HepG2 (cell line): ENCODE results near the gene GDAP1L1. TPM values are rescaled to one million over a fixed set of nuclear protein-coding genes. Genes with fewer than 3 reads are reported as not detected.

ENCODE experiments used
- ATAC-seq: fragments of 200-7000 bp; cut with Tn5 transposase; 3 replicates; pipeline ENCODE4 v1.9.1; 2020; ENCODE audit warnings: mild to moderate bottlenecking, moderate library complexity
- BruUV-seq: library from RNA; stranded (reverse); fragments of 400-500 nt; replicated peaks from 2 replicates; lab custom pipeline; 2021; lab: Mats Ljungman, UMichigan
- CTCF ChIA-PET: fragments of 300-600 bp; formaldehyde crosslinking; extraction: SDS; loops from one replicate; lab custom pipeline; 2021; ENCODE audit warnings: low total read pairs, inconsistent platforms, low intra/inter-chr PET ratio; lab: Yijun Ruan, JAX
- POLR2A ChIA-PET: fragments of 350-600 bp; sonication (Branson Sonifier 250); formaldehyde crosslinking; loops from one replicate; lab custom pipeline; 2020; ENCODE audit warnings: antibody characterized with exemption, inconsistent platforms; lab: Yijun Ruan, JAX
- DNase-seq: peaks from one replicate; pipeline ENCODE4 v3.0.0-alpha.2; 2015; ENCODE audit warnings: low spot score
- FAIRE-seq: peaks from 3 replicates; lab custom pipeline; 2011; peaks lifted over from hg19 to GRCh38; lab: Jason Lieb, UNC
- H2AFZ ChIP-seq: one replicate; pipeline ENCODE4 v1.6.1; 2011; ENCODE audit warnings: low read length, inconsistent platforms
- H3K27ac ChIP-seq: fragments of 300-600 bp; 3 replicates; pipeline ENCODE4 v1.8.0; 2011; ENCODE audit warnings: mixed run types, mild to moderate bottlenecking, mixed read lengths, low read length, inconsistent platforms; ENCODE audit not compliant: insufficient read depth; ENCODE audit errors: extremely low read length
- H3K27me3 ChIP-seq, 2 experiments: fragments of 200-600 bp in 1 of 2; 2 replicates in 1 of 2; 3 replicates in 1 of 2; pipeline versions ENCODE4 v1.6.0 to v1.8.0; 2011; ENCODE audit warnings: low read length in 2 of 2, mild to moderate bottlenecking in 2 of 2, moderate library complexity in 2 of 2, inconsistent platforms in 1 of 2; ENCODE audit not compliant: insufficient read depth in 2 of 2, control insufficient read depth in 1 of 2
- H3K36me3 ChIP-seq, 2 experiments: fragments of 200-600 bp in 1 of 2; replicated peaks in 1 of 2; 2 replicates in 1 of 2; 3 replicates in 1 of 2; pipeline versions ENCODE4 v1.5.1 to v1.8.0; 2011; ENCODE audit warnings: low read length in 2 of 2, inconsistent platforms in 1 of 2; ENCODE audit not compliant: insufficient read depth in 2 of 2, control insufficient read depth in 1 of 2
- H3K4me1 ChIP-seq: 2 replicates; pipeline ENCODE4 v1.5.1; 2012; ENCODE audit warnings: low read length, inconsistent platforms; ENCODE audit not compliant: insufficient read depth
- H3K4me2 ChIP-seq: 2 replicates; pipeline ENCODE4 v1.6.0; 2011; ENCODE audit warnings: low read depth, low read length, inconsistent platforms
- H3K4me3 ChIP-seq, 3 experiments: fragments of 200-600 bp in 1 of 3; sonication (generic), shearing (Covaris generic) in 1 of 3; replicated peaks in 1 of 3; 2 replicates each; pipeline ENCODE4 v1.5.1; 2011 to 2016; ENCODE audit warnings: low read length in 3 of 3, inconsistent platforms in 2 of 3, low read depth in 2 of 3, mild to moderate bottlenecking in 2 of 3, control low read depth in 1 of 3, mixed read lengths in 1 of 3; ENCODE audit not compliant: insufficient read depth in 1 of 3
- H3K79me2 ChIP-seq: one replicate; pipeline ENCODE4 v1.6.1; 2011; ENCODE audit warnings: low read length, inconsistent platforms; ENCODE audit not compliant: insufficient read depth
- H3K9ac ChIP-seq: 2 replicates; pipeline ENCODE4 v1.6.0; 2011; ENCODE audit warnings: mild to moderate bottlenecking, low read depth, low read length, inconsistent platforms; ENCODE audit not compliant: insufficient read depth
- H3K9me3 ChIP-seq: 2 replicates; pipeline ENCODE4 v1.5.1; 2012; ENCODE audit warnings: mild to moderate bottlenecking, low read length
- H4K20me1 ChIP-seq: 2 replicates; pipeline ENCODE4 v1.6.0; 2011; ENCODE audit warnings: inconsistent platforms, mild to moderate bottlenecking, low read length, moderate library complexity; ENCODE audit not compliant: insufficient read depth
- AGO1 ChIP-seq: fragments of 200-400 bp; formaldehyde crosslinking; IDR thresholded peaks from 2 replicates; pipeline ENCODE4 v1.6.1; 2017; ENCODE audit warnings: mild to moderate bottlenecking, low read depth, low read length, moderate library complexity; ENCODE audit not compliant: poor library complexity, severe bottlenecking
- ATF2 ChIP-seq: sonication (generic); formaldehyde crosslinking; IDR thresholded peaks from 2 replicates; pipeline ENCODE4 v1.4.0; 2020; ENCODE audit warnings: missing genetic modification reagents
- ETV5 ChIP-seq: IDR thresholded peaks from 2 replicates; pipeline ENCODE4 v1.6.1; 2018; ENCODE audit warnings: missing biosample characterization, missing genetic modification reagents, inconsistent platforms, borderline replicate concordance
- GATAD2A ChIP-seq: IDR thresholded peaks from 2 replicates; pipeline ENCODE4 v1.6.1; 2016
- IKZF5 ChIP-seq: IDR thresholded peaks from 2 replicates; pipeline ENCODE4 v1.6.1; 2018; ENCODE audit warnings: missing genetic modification reagents, mild to moderate bottlenecking, missing compliant biosample characterization
- MAFK ChIP-seq, 2 experiments: IDR thresholded peaks in 1 of 2; conservative IDR thresholded peaks in 1 of 2; 2 replicates each; pipeline ENCODE4 v1.6.1; 2011; ENCODE audit warnings: improper control_type of control experiment in 2 of 2, low read length in 2 of 2
- NCOR1 ChIP-seq: fragments of 200-600 bp; sonication (generic); IDR thresholded peaks from 2 replicates; pipeline ENCODE4 v1.7.0; 2017; ENCODE audit warnings: antibody characterized with exemption, low read length, borderline replicate concordance
- NFE2L2 ChIP-seq: fragments of 150-350 bp; IDR thresholded peaks from 2 replicates; pipeline ENCODE4 v1.6.1; 2014; ENCODE audit warnings: low read length
- NR2F6 ChIP-seq, 2 experiments: IDR thresholded peaks; 2 replicates each; pipeline ENCODE4 v1.6.1; 2016; ENCODE audit warnings: antibody characterized with exemption in 1 of 2, mild to moderate bottlenecking in 1 of 2
- PHF21A ChIP-seq: sonication (generic); formaldehyde crosslinking; IDR thresholded peaks from 2 replicates; pipeline ENCODE4 v1.5.0; 2020; ENCODE audit warnings: mild to moderate bottlenecking, missing genetic modification reagents
- POLR2A ChIP-seq, 2 experiments: IDR thresholded peaks; 2 replicates each; pipeline ENCODE4 v1.6.1; 2011; ENCODE audit warnings: low read depth in 2 of 2, low read length in 2 of 2, mild to moderate bottlenecking in 1 of 2, moderate library complexity in 1 of 2; ENCODE audit not compliant: insufficient read depth in 1 of 2
- TARDBP ChIP-seq: sonication (generic); formaldehyde crosslinking; IDR thresholded peaks from 2 replicates; pipeline ENCODE4 v1.8.0; 2022; ENCODE audit warnings: mild to moderate bottlenecking, missing genetic modification reagents
- ZBTB21 ChIP-seq: sonication (generic); formaldehyde crosslinking; IDR thresholded peaks from 2 replicates; pipeline ENCODE4 v1.4.0; 2020; ENCODE audit warnings: missing genetic modification reagents
- ZFX ChIP-seq: sonication (generic); formaldehyde crosslinking; IDR thresholded peaks from 2 replicates; pipeline ENCODE4 v1.4.0; 2020; ENCODE audit warnings: mild to moderate bottlenecking, low read depth, missing genetic modification reagents, moderate library complexity
- ZNF24 ChIP-seq: fragments of 450-650 bp; IDR thresholded peaks from 2 replicates; pipeline ENCODE4 v1.6.1; 2017; ENCODE audit warnings: antibody characterized with exemption, mild to moderate bottlenecking
- ZNF614 ChIP-seq: IDR thresholded peaks from 2 replicates; pipeline ENCODE4 v1.6.1; 2018; ENCODE audit warnings: missing biosample characterization, missing genetic modification reagents, inconsistent platforms, borderline replicate concordance
- ZNF790 ChIP-seq: sonication (generic); formaldehyde crosslinking; IDR thresholded peaks from 2 replicates; pipeline ENCODE4 v1.8.0; 2022; ENCODE audit warnings: missing genetic modification reagents, mild to moderate bottlenecking, borderline replicate concordance
- ZNF800 ChIP-seq: sonication (generic); formaldehyde crosslinking; IDR thresholded peaks from 2 replicates; pipeline ENCODE4 v1.4.0; 2020; ENCODE audit warnings: missing genetic modification reagents
- ZSCAN29 ChIP-seq: sonication (generic); formaldehyde crosslinking; conservative IDR thresholded peaks from 2 replicates; pipeline ENCODE4 v1.4.0; 2020; ENCODE audit warnings: mild to moderate bottlenecking, missing genetic modification reagents
- WGBS: methylation state at CpG from one replicate; pipeline ENCODE4 v1.1.6; 2017; ENCODE audit warnings: low lambda C conversion rate; 5-methylcytosine and 5-hydroxymethylcytosine counted together
- in situ Hi-C: cut with HindIII; loops from 2 replicates; pipeline ENCODE4 v1.10.0; 2017; ENCODE audit warnings: low pct_unique_long_range_greater_than_20kb; ENCODE audit not compliant: extremely low pct_ligation_motif_present
- intact Hi-C: fragments of 100-400 bp; cut with micrococcal nuclease; formaldehyde crosslinking; loops from one replicate; pipeline ENCODE4 v1.10.0; 2022; ENCODE audit not compliant: unreplicated experiment
- polyA plus RNA-seq, 8 experiments: library from polyadenylated mRNA; depleted of rRNA in 3 of 8; stranded (reverse) in 7 of 8; unstranded in 1 of 8; fragments of >200 nt; fragmentation: Illumina TruSeq in 4 of 8; extraction: Trizol in 4 of 8; gene quantifications; 2 replicates each; pipeline versions ENCODE4 v1.2.1 to v1.2.3, GENCODE V29; 2011 to 2016; ENCODE audit warnings: low read depth in 4 of 8, missing spikeins in 1 of 8, mixed read lengths in 1 of 8; ENCODE audit not compliant: insufficient read depth in 1 of 8
- total RNA-seq, 5 experiments: library from RNA; depleted of rRNA; stranded (reverse); fragments of >200 nt; fragmentation: Illumina TruSeq; extraction: Trizol; gene quantifications; 2 replicates each; pipeline ENCODE4 v1.2.3, GENCODE V29; 2016; ENCODE audit warnings: low read depth in 1 of 5

GDAP1L1 gene
- total and polyA plus RNA-seq, 2 of the 13 experiments (the other 11 are each of a cell fraction or from before 2014, with no cell fraction given), result 0.04 TPM; not detected in 1

GRCh38 chr20:44208165-44208564 is 38.9 kb upstream of the GDAP1L1 start (continued):
- TF ChIP-seq IKZF5 (CRISPR knock-in tag), result no peak

GRCh38 chr20:44208770-44209169 is 38.3 kb upstream of the GDAP1L1 start:
- CTCF ChIA-PET, result no interaction called here
- Histone ChIP-seq H3K4me1 (peaks cover 67% of the 10 kb centered on the region), H3K4me3 (peak overlapping the region; percentile 91 to 96 (median 92)), H3K4me2 (peak overlapping the region; percentile 94), H3K79me2 (peaks cover 74% of the 10 kb centered on the region), H2AFZ (no peak overlapping the region), H3K9ac (peak overlapping the region; percentile 96), H3K36me3 (peaks cover 8 to 16% of the 10 kb centered on the region in 2 experiments), H3K27me3 (no peaks in the 10 kb centered on the region; a peak in 1 of 5 replicates), H3K27ac (peak overlapping the region; percentile 87), H3K9me3 (no peaks in the 10 kb centered on the region), H4K20me1 (peaks cover 46% of the 10 kb centered on the region)
- 4% methylated on average over 7 of the region's 7 CpGs for WGBS
- POLR2A ChIA-PET, result no interaction called here
- intact Hi-C loops (loop anchor here (10.0 kb wide), 2 partner anchors 484 to 544 kb away; partner anchors contain the start of genes GTSF1L and MYBL2), in situ Hi-C loops (no loop called here)
- BruUV-seq, result no TSS peak
- DNase-seq (peak; percentile 82), ATAC-seq (peak; percentile 16), FAIRE-seq (peak; percentile 15)
- TF ChIP-seq ZFX (CRISPR knock-in tag) (0 out of 2 replicates have a peak, but pooled peaks have one; percentile 31), POLR2A (IDR thresholded peaks at IDR 0.05; ENCODE audit: insufficient read depth in 1 of 2, low read depth in 2 of 2, low read length in 2 of 2) (peak in 1 of 2 experiments; percentile 72; a peak in 2 of 4 replicates), ATF2 (0 out of 2 replicates have a peak, but pooled peaks have one; percentile 28), ZNF800 (CRISPR knock-in tag) (no peak), NFE2L2 (0 out of 2 replicates have a peak, but pooled peaks have one; percentile 1), MAFK (conservative IDR thresholded peaks at IDR 0.05 in 1 of 2, IDR thresholded peaks at IDR 0.05 in 1 of 2; ENCODE audit: low read length in 2 of 2) (0 out of 4 replicates have a peak, but pooled peaks of 1 of the 2 experiments have one; percentile 10), ZNF614 (CRISPR knock-in tag) (0 out of 2 replicates have a peak, but pooled peaks have one; percentile 57), ZBTB21 (0 out of 2 replicates have a peak, but pooled peaks have one; percentile 7), ZNF24 (peak; percentile 61; the same call in 1 of the 2 replicates), NR2F6 (IDR thresholded peaks at IDR 0.05) (no peak), NR2F6 (CRISPR knock-in tag; IDR thresholded peaks at IDR 0.05) (0 out of 2 replicates have a peak, but pooled peaks have one; percentile 36), NCOR1 (0 out of 2 replicates have a peak, but pooled peaks have one; percentile 24), TARDBP (CRISPR knock-in tag) (0 out of 2 replicates have a peak, but pooled peaks have one; percentile 26), AGO1 (no peak), ETV5 (CRISPR knock-in tag) (peak; percentile 11; the same call in 1 of the 2 replicates), GATAD2A (CRISPR knock-in tag) (peak; percentile 66), PHF21A (CRISPR knock-in tag) (peak; percentile 50; the same call in 1 of the 2 replicates), ZNF790 (no peak), ZSCAN29 (CRISPR knock-in tag) (0 out of 2 replicates have a peak, but pooled peaks have one; percentile 43)
